Neural crest cell (in vitro differentiated cells): ENCODE results near the gene TTBK1. TPM values are rescaled to one million over a fixed set of nuclear protein-coding genes. Genes with fewer than 3 reads are reported as not detected.

Experiments
- DNase-seq: peaks from one replicate; pipeline ENCODE4 v3.0.0; 2021; ENCODE audit warnings: low read depth, mixed read lengths, low spot score
- H3K27ac Mint-ChIP-seq: one replicate; pipeline ENCODE4 v1.8.0; 2021; ENCODE audit warnings: mild to moderate bottlenecking, mixed read lengths; ENCODE audit not compliant: unreplicated experiment
- H3K27me3 Mint-ChIP-seq: 2 replicates; pipeline ENCODE4 v1.8.0; 2021; ENCODE audit warnings: low read depth, mild to moderate bottlenecking, mixed read lengths
- H3K36me3 Mint-ChIP-seq: 2 replicates; pipeline ENCODE4 v1.8.0; 2021; ENCODE audit warnings: low read depth, mild to moderate bottlenecking, mixed read lengths
- H3K4me1 Mint-ChIP-seq: 2 replicates; pipeline ENCODE4 v1.8.0; 2021; ENCODE audit warnings: mixed read lengths
- H3K4me3 Mint-ChIP-seq: one replicate; pipeline ENCODE4 v1.8.0; 2021; ENCODE audit warnings: mild to moderate bottlenecking, mixed read lengths
- H3K9me3 Mint-ChIP-seq: 2 replicates; pipeline ENCODE4 v1.8.0; 2021; ENCODE audit warnings: mixed read lengths
- CTCF ChIP-seq: fragments of 200-600 bp; sonication (generic); conservative IDR thresholded peaks from 2 replicates; pipeline ENCODE4 v1.5.0; 2021; ENCODE audit warnings: antibody characterized with exemption, mild to moderate bottlenecking
- total RNA-seq: library from RNA; stranded (reverse); gene quantifications from 2 replicates; pipeline ENCODE4 v1.2.1, GENCODE V29; 2021

The TTBK1 gene
- total RNA-seq, 1 donor from 2014 or later, result 5.4 TPM

GRCh38 chr6:43311666-43312065, 68.4 kb downstream of the TTBK1 start:
- Mint-ChIP-seq H3K4me1 (peaks cover 5% of the 10 kb centered on the region), H3K27me3 (peaks cover 30% of the 10 kb centered on the region), H3K9me3 (no peaks in the 10 kb centered on the region), H3K36me3 (no peaks in the 10 kb centered on the region), H3K27ac (no peak overlapping the region), H3K4me3 (no peak overlapping the region)
- TF ChIP-seq CTCF, result no peak
- DNase-seq, result no peak

- Mint-ChIP-seq H3K4me3 (no peak overlapping the region), H3K4me1 (peaks cover 2% of the 10 kb centered on the region), H3K27ac (no peak overlapping the region), H3K9me3 (no peaks in the 10 kb centered on the region), H3K36me3 (no peaks in the 10 kb centered on the region), H3K27me3 (peaks cover 11% of the 10 kb centered on the region)
- no peak for TF ChIP-seq CTCF
- no peak for DNase-seq
Observed at GRCh38 chr6:43313813-43314212, 70.5 kb downstream of the TTBK1 start.

GRCh38 chr6:43318011-43318410, 74.7 kb downstream of the TTBK1 start:
- no peak overlapping the region for H3K27ac Mint-ChIP-seq
- H3K9me3 Mint-ChIP-seq, result no peaks in the 10 kb centered on the region
- no peak for TF ChIP-seq CTCF
- DNase-seq, result no peak
- no peaks in the 10 kb centered on the region for H3K27me3 Mint-ChIP-seq
- no peaks in the 10 kb centered on the region for H3K4me1 Mint-ChIP-seq
- H3K4me3 Mint-ChIP-seq, result no peak overlapping the region
- H3K36me3 Mint-ChIP-seq, result no peaks in the 10 kb centered on the region

DNA sequence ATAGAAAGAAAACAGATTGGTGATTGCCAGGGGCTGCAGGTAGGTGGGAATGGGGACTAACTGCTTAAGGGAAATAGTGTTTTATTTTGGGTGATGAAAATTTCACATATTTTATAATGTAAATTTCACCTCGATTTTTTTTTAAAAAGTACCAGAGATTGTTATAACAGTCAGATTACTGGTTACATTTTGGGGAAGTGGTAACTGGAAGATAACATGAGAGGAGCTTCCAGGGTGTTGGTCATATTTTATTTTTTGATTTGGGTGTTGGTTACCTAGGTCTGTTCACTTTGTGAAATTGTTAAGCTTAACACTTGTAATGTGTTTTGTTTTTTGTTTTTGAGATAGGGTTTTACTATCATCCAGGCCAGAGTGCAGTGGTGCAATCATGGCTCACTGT, 82.6 kb downstream of the TTBK1 start:
- no peak for TF ChIP-seq CTCF

DNA sequence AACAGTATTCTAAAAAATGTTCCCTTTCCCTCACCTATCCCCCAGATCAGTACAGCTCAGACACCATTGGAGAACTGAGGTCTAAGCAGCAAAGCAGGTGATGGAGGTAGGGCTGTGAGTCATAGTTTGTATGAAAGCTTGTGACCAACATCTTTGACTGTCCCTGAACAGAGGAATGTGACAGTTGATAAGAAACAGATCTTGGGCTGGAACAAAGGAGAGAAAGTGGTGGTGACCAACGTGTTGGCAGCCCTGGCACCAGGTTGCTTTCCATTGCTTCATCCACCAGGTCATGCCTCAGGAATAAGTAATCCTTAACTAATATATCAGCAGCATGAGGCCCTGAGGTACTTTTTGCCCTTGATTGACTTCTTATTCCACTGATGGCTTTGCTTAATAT, 85.2 kb downstream of the TTBK1 start:
- no peak overlapping the region for H3K4me3 Mint-ChIP-seq
- no peaks in the 10 kb centered on the region for H3K4me1 Mint-ChIP-seq
- H3K27ac Mint-ChIP-seq, result no peak overlapping the region
- peaks cover 5% of the 10 kb centered on the region for H3K36me3 Mint-ChIP-seq
- no peak for TF ChIP-seq CTCF
- peaks cover 3% of the 10 kb centered on the region for H3K9me3 Mint-ChIP-seq
- H3K27me3 Mint-ChIP-seq, result no peaks in the 10 kb centered on the region
- DNase-seq, result no peak

More for the DNA sequence above, 82.6 kb downstream of the TTBK1 start:
- peaks cover 3% of the 10 kb centered on the region for H3K9me3 Mint-ChIP-seq
- H3K36me3 Mint-ChIP-seq, result peaks cover 5% of the 10 kb centered on the region
- H3K27ac Mint-ChIP-seq, result no peak overlapping the region
- no peaks in the 10 kb centered on the region for H3K4me1 Mint-ChIP-seq
- no peak overlapping the region for H3K4me3 Mint-ChIP-seq
- H3K27me3 Mint-ChIP-seq, result no peaks in the 10 kb centered on the region
- DNase-seq, result no peak

DNA sequence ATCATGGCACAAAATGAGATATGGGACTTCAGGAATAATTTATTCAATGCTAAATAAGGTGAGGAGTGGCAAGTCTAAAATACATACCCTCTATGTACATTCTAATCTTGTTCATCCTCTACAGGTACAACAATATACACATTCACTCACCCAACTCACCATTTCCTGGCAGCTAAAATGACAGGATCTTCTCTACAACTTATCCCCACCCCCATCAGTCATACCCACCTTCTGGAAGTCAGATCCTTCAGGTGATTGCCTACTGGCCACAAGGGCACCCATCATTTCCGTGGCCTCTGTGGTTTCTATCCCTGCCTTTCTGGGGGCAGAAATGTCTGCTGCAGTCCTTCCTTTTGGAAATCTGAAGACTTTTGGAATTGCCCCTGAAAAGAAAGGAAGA, 88.2 kb downstream of the TTBK1 start:
- Mint-ChIP-seq H3K36me3 (no peaks in the 10 kb centered on the region), H3K27me3 (no peaks in the 10 kb centered on the region), H3K4me1 (no peaks in the 10 kb centered on the region), H3K27ac (no peak overlapping the region), H3K9me3 (no peaks in the 10 kb centered on the region), H3K4me3 (no peak overlapping the region)
- DNase-seq, result no peak
- TF ChIP-seq CTCF, result no peak
